ENCODE measurements around the gene DAPP1. TPM values are rescaled to one million over a fixed set of nuclear protein-coding genes. Genes with fewer than 3 reads are reported as not detected.

DAPP1 gene
- total and polyA plus RNA-seq, 10 of the 15 experiments (the other 5 are each of a cell fraction or from before 2014, with no cell fraction given), result 46.5 to 147 (median 74.2) TPM

- TF ChIP-seq SRF (IDR thresholded peaks at IDR 0.05; ENCODE audit: low read depth in 2 of 2, low read length in 2 of 2) (no peak), HDAC6 (IDR thresholded peaks at IDR 0.05; ENCODE audit: unreplicated experiment) (no peak), IRF5 (IDR thresholded peaks at IDR 0.05; ENCODE audit: borderline replicate concordance) (no peak), SREBF2 (IDR thresholded peaks at IDR 0.05; ENCODE audit: low read length) (no peak), STAT3 (IDR thresholded peaks at IDR 0.05; ENCODE audit: low read depth, low read length) (no peak), CHD2 (IDR thresholded peaks at IDR 0.05; ENCODE audit: borderline replicate concordance, low read depth, low read length) (0 out of 2 replicates have a peak, but pooled peaks have one; percentile 47), NR2C2 (IDR thresholded peaks at IDR 0.05; ENCODE audit: borderline replicate concordance, control insufficient read depth, insufficient read length, low read depth) (no peak), ZZZ3 (IDR thresholded peaks at IDR 0.05; ENCODE audit: control insufficient read depth, insufficient read length, low read depth) (no peak), FOS (IDR thresholded peaks at IDR 0.05; ENCODE audit: borderline replicate concordance, extremely low read depth, insufficient read length) (no peak), RUNX3 (IDR thresholded peaks at IDR 0.05; ENCODE audit: low read length) (peak; percentile 74), JUNB (IDR thresholded peaks at IDR 0.05) (peak; percentile 58), TAF1 (IDR thresholded peaks at IDR 0.05; ENCODE audit: borderline replicate concordance, low read depth, low read length) (peak; percentile 41; the same call in 1 of the 2 replicates), ASH2L (IDR thresholded peaks at IDR 0.05; ENCODE audit: borderline replicate concordance, low read depth) (no peak), GATAD2B (conservative IDR thresholded peaks at IDR 0.05; ENCODE audit: low read depth) (no peak), ZNF207 (IDR thresholded peaks at IDR 0.05; ENCODE audit: borderline replicate concordance) (no peak), MTA3 (IDR thresholded peaks at IDR 0.05; ENCODE audit: borderline replicate concordance, low read length) (no peak), CHD4 (IDR thresholded peaks at IDR 0.05) (no peak), TARDBP (IDR thresholded peaks at IDR 0.05; ENCODE audit: borderline replicate concordance) (no peak), POLR2AphosphoS2 (IDR thresholded peaks at IDR 0.05; ENCODE audit: low read depth, low read length) (no peak), ZNF217 (IDR thresholded peaks at IDR 0.05) (0 out of 2 replicates have a peak, but pooled peaks have one; percentile 32), MYB (IDR thresholded peaks at IDR 0.05; ENCODE audit: borderline replicate concordance, low read depth, low read length) (no peak), IKZF1 (conservative IDR thresholded peaks at IDR 0.05) (peak; percentile 66), POU2F2 (IDR thresholded peaks at IDR 0.05; ENCODE audit: borderline replicate concordance, low read depth, low read length) (no peak), USF1 (IDR thresholded peaks at IDR 0.05; ENCODE audit: borderline replicate concordance, extremely low read length, insufficient read depth, low read depth, low read length) (no peak), SP1 (IDR thresholded peaks at IDR 0.05; ENCODE audit: low read depth, low read length) (no peak), LARP7 (IDR thresholded peaks at IDR 0.05) (no peak), CEBPZ (IDR thresholded peaks at IDR 0.05; ENCODE audit: low read depth, low read length) (no peak), SUPT20H (IDR thresholded peaks at IDR 0.05; ENCODE audit: borderline replicate concordance, control insufficient read depth, low read depth, low read length) (no peak), PML (IDR thresholded peaks at IDR 0.05; ENCODE audit: low read length) (no peak), KLF5 (IDR thresholded peaks at IDR 0.05; ENCODE audit: partially characterized antibody) (no peak)
Measured at GRCh38 chr4:99848591-99849001, 32.0 kb downstream of the DAPP1 start (continued).
